Aorta (tissue), 5 donors: ENCODE results near the gene GIGYF2. TPM values are rescaled to one million over a fixed set of nuclear protein-coding genes. Genes with fewer than 3 reads are reported as not detected.

Experiments
- ATAC-seq: fragments of 200-7000 bp; cut with Tn5 transposase; one replicate; pipeline ENCODE4 v1.9.1; 2022; ENCODE audit warnings: moderate library complexity; ENCODE audit not compliant: low FRiP score
- DNase-seq, 2 donors: peaks; one replicate each; pipeline ENCODE4 v3.0.0-alpha.2; 2020
- H3K27ac ChIP-seq, 2 donors: one replicate each; pipeline ENCODE4 v1.5.1; 2013; ENCODE audit warnings: low read length in 2 of 2, mild to moderate bottlenecking in 2 of 2, moderate library complexity in 2 of 2, control low read depth in 1 of 2, inconsistent platforms in 1 of 2, low read depth in 1 of 2
- H3K27me3 ChIP-seq, 2 donors: one replicate each; pipeline ENCODE4 v1.6.1; 2013; ENCODE audit warnings: control low read depth in 1 of 2, low read length in 1 of 2, mild to moderate bottlenecking in 1 of 2, moderate library complexity in 1 of 2; ENCODE audit not compliant: insufficient read depth in 2 of 2, control insufficient read depth in 1 of 2
- H3K36me3 ChIP-seq, 2 donors: one replicate each; pipeline ENCODE4 v1.6.1; 2013; ENCODE audit warnings: control low read depth in 1 of 2, low read length in 1 of 2, mild to moderate bottlenecking in 1 of 2; ENCODE audit not compliant: insufficient read depth in 2 of 2, control insufficient read depth in 1 of 2
- H3K4me1 ChIP-seq, 2 donors: one replicate each; pipeline ENCODE4 v1.6.1; 2013; ENCODE audit warnings: low read length in 2 of 2, control low read depth in 1 of 2, mild to moderate bottlenecking in 1 of 2, moderate library complexity in 1 of 2; ENCODE audit not compliant: insufficient read depth in 2 of 2, control insufficient read depth in 1 of 2
- H3K4me3 ChIP-seq, 2 donors: one replicate each; pipeline ENCODE4 v1.5.1; 2013; ENCODE audit warnings: low read length in 2 of 2, control low read depth in 1 of 2, mild to moderate bottlenecking in 1 of 2
- H3K9me3 ChIP-seq: one replicate; pipeline ENCODE4 v1.6.1; 2013; ENCODE audit warnings: mild to moderate bottlenecking, low read length; ENCODE audit not compliant: control insufficient read depth
- WGBS, 2 donors: extraction: QIAGEN DNeasy Blood & Tissue Kit; methylation state at CpG; one replicate each; pipeline ENCODE4 v1.1.7; 2013; 5-methylcytosine and 5-hydroxymethylcytosine counted together
- intact Hi-C, 2 donors: fragments of 100-400 bp; cut with DNase I; formaldehyde crosslinking; loops; one replicate each; pipeline versions ENCODE4 v1.14.2 to v1.15.0; 2022
- polyA plus RNA-seq, 2 donors: library from polyadenylated mRNA; stranded (reverse); fragments of 200-250 nt; gene quantifications; one replicate each; pipeline ENCODE4 v1.2.3, GENCODE V29; 2013
- total RNA-seq, 2 donors: library from RNA; stranded (reverse); fragmentation: NEBNext Ultra II Directional; extraction: Animal tissue kit (Norgen Biotek cat#: 25700); gene quantifications; one replicate each; pipeline ENCODE4 v1.2.1, GENCODE V29; 2021
- donor health status: healthy with polysubstance abuse.
- donor health status: Bipolar disorder and iron deficiency.
- donor health status: DM: no; HTN: no; CAD: no.
- donor health status: DM: no; HTN: no; CAD: no.
- donor health status: DM: yes; HTN: yes; CAD: no.

Gene GIGYF2
- total and polyA plus RNA-seq, 4 donors: 13.3 to 100 (median 43.7) TPM

DNA sequence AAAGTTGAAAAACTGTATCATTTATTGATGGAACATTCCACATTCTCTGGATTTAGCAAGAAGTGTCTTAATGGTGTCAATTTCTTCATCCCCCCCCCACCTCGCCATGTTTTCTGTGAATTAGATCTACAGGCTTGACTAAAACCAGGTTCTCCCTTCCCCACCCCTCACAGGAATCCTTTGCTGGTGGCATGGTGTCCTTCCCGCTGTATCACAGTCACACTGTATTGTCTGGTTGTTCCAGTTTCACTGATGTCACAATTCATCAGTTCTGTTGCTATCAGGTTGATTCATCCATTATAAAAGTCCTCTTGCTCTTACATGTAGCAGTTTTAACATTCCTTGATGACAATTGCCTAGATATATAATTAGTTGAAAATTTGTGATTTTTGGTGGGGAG is 166.9 kb downstream of the GIGYF2 start:
- Histone ChIP-seq H3K4me3 (no peak overlapping the region), H3K27ac (no peak overlapping the region), H3K36me3 (no peaks in the 10 kb centered on the region), H3K9me3 (no peaks in the 10 kb centered on the region), H3K27me3 (no peaks in the 10 kb centered on the region), H3K4me1 (no peaks in the 10 kb centered on the region)
- 95 to 96% methylated on average over 2 of the region's 2 CpGs for WGBS, 2 donors
- DNase-seq (no peak), ATAC-seq (no peak)
- intact Hi-C loops: no loop called here

DNA sequence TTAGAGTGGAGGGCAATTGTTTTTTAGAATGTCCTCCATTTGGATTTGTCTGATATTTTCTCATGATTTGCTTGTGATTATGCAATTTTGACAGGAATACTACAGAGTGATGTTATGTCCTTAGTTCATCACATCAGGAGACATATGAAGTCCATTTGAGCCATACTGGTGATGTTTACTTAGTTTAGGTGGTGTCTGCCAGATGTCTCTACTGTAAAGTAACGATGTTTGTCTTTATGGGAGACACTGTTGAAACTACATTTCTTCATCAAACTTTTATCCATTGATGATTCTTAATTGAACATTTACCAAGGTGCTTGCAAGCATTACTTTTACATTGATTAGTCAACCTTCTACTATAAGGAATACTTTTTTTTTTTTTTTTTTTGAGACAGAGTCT is 168.0 kb downstream of the GIGYF2 start:
- no peaks in the 10 kb centered on the region for H3K27me3 ChIP-seq
- ATAC-seq (no peak), DNase-seq (no peak)
- no peaks in the 10 kb centered on the region for H3K4me1 ChIP-seq
- no peaks in the 10 kb centered on the region for H3K9me3 ChIP-seq
- no peaks in the 10 kb centered on the region for H3K36me3 ChIP-seq
- intact Hi-C loops: no loop called here
- no peak overlapping the region for H3K4me3 ChIP-seq
- 97 to 100% methylated on average over 1 of the region's 1 CpG for WGBS, 2 donors
- H3K27ac ChIP-seq: no peak overlapping the region

DNA sequence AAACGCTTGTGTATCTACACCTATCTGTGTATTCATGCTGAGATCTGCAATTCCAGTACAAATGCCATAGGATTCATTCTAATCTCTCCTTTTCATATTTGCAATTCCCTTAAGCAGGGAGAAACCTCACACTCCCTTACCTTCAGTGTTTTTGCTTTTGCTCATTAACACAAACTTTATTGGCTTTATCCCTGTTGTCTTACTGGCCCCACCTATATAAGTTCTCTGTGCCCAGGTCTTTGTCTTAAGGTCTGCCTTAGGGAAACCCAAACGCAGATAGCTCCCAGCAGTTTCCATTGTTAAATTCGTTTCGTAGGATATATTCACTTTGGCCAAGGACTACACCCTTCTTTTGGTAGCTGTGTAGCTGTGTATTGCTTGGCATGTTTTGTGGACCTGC is 169.0 kb downstream of the GIGYF2 start:
- 82 to 83% methylated on average over 4 of the region's 4 CpGs for WGBS, 2 donors
- Histone ChIP-seq H3K36me3 (no peaks in the 10 kb centered on the region), H3K4me3 (no peak overlapping the region), H3K27ac (no peak overlapping the region), H3K27me3 (no peaks in the 10 kb centered on the region), H3K4me1 (no peaks in the 10 kb centered on the region), H3K9me3 (no peaks in the 10 kb centered on the region)
- DNase-seq (no peak), ATAC-seq (no peak)
- intact Hi-C loops: no loop called here

DNA sequence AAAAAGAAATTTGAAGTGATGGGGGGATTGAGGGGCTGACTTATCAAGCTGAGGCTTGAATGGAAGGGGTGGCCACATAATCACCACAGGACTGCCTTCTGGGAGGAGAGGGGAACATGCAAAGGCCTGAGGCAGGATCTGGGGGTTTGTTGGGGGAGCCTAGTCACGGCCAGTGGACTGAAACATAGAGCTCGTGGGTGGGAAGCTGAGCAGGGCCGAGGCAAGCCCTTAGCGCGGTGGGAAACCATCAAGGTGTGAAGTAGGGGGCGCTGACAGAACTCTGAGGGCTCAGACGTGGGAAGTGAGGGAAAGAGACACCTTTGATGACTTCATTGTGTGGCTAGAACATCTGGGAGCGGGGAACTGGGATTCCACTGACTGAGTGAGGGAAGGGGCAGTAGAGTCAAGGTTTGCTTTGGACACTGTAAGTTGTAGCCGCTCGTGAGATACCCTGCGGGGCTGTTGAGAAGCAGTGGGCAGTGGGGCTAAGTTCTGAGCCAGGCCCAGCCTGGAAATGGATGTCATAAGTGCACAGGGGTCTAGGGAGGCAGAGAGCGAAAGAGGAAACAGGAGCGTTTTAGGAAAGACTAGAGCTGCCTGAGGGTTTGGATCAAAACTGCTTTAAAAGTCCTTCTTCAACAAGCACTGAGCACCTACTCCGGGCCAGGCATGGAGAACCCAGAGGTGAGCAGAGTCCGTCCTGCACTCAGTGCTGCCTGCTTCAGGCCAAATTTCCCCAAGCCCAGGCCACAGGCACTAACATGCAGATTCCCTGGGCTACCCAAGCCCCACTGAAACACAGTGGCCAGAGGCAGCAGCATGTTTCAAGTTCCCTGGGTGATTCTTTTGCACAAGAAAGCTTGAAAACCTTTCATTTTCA is 172.2 kb downstream of the GIGYF2 start:
- no peaks in the 10 kb centered on the region for H3K27me3 ChIP-seq
- H3K4me1 ChIP-seq: no peaks in the 10 kb centered on the region
- no peak overlapping the region for H3K4me3 ChIP-seq
- H3K27ac ChIP-seq: no peak overlapping the region
- H3K9me3 ChIP-seq: no peaks in the 10 kb centered on the region
- H3K36me3 ChIP-seq: no peaks in the 10 kb centered on the region
- no peak for DNase-seq
- ATAC-seq: no peak
- 71 to 72% methylated on average over 15 of the region's 15 CpGs for WGBS, 2 donors
- intact Hi-C loops: no loop called here

DNA sequence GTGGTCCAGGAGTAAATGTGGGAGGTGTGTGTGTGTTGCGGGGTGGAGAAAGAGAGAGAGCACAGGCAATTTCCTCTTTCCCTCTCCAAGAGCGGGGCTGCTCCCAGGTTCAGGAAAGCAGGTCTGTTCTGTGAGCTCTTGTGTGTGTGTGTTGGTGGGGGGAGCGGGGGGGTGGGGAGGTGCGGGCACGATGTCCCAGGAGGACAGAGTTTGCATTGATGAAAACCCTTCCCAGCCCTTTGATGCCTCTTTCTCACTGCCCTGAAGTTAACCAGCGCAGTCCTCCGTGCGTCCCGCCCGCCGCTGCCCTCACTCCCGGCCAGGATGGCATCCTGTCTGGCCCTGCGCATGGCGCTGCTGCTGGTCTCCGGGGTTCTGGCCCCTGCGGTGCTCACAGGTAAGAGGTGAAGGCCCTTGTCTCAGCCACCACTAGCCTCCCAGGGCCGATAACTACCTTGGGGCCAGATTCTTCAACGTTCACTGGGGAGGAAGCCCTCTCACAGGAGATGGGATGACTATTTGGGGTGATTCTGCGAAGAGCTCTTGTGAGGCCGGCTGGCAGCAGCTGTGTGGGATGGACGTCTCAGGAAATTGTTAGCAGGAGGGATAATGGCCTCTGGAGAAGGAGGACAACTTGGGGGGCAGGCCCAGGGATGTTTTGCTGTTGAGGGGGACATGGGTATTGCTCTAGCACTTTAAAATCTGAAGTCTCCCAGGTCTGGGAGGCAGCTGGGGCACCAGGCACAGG is 173.1 kb downstream of the GIGYF2 start, which contains the start of gene SNORC:
TSS of gene SNORC (plus strand) at position 247 of the 748 bp plus-strand sequence. CDS start at position 325, 78 bp downstream.
- H3K27me3 ChIP-seq: no peaks in the 10 kb centered on the region
- DNase-seq: no peak
- intact Hi-C loops: no loop called here
- ATAC-seq: no peak
- no peaks in the 10 kb centered on the region for H3K9me3 ChIP-seq
- no peak within 1 kb of the TSS for H3K27ac ChIP-seq
- H3K36me3 ChIP-seq: no peaks in the 10 kb centered on the region
- 89% methylated on average over 21 of the region's 21 CpGs for WGBS, 2 donors
- H3K4me1 ChIP-seq: no peaks in the 10 kb centered on the region
- no peak within 1 kb of the TSS for H3K4me3 ChIP-seq

DNA sequence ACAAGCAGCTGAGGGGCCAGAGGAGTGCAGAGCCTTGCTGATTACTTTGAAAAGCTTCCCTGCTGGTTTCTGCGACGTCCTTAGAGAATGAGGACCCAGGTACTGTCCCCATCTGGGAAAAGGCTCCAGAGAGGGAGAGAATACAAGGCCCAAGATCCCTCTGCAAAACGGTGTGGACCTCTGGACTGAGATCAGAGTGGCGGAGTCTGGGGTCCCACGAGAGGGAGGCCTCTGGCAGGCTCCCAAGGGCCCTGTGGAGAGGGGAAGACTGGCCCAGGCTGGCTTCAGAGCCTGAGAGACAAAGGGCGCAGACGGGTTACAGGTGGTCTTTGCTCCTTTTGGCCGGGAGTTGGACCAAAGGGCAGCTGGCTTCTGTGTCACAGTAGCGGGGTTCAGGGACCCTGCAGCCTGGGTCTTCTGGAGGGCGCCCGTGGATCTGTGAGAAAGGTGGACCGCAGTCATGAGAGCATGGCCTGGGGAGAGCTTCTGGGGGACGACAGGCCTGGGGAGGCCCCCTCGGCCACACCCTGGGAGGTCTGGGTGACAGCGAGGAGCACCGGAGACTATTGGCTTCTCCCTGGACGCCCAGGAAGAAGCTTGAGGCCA is 173.7 kb downstream of the GIGYF2 start:
- no peak for ATAC-seq
- no peak overlapping the region for H3K4me3 ChIP-seq
- 84 to 85% methylated on average over 17 of the region's 17 CpGs for WGBS, 2 donors
- no peaks in the 10 kb centered on the region for H3K36me3 ChIP-seq
- intact Hi-C loops: no loop called here
- no peak for DNase-seq
- H3K9me3 ChIP-seq: no peaks in the 10 kb centered on the region
- no peaks in the 10 kb centered on the region for H3K4me1 ChIP-seq
- no peak overlapping the region for H3K27ac ChIP-seq
- no peaks in the 10 kb centered on the region for H3K27me3 ChIP-seq

DNA sequence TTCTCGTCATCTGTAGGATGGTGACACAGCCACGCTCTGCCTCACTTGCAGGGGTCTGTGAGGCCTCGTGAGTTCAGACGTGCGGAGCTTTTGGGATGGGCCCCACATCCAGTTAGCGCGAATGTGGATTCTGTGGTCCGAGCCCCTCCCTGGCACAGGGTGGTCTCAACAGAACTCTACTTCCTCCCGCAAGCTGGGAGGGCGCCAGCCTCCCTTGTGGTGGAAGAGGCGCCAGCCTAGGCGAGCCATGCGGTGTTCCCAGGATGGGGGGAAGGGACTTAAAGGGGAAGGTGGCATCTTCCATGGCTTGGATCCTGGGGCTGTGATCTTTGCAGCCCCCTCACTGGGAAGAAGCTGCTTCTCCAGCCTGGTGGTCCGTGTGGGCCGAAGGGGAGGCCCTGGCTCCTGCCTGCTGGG is 174.3 kb downstream of the GIGYF2 start:
- 79 to 84% methylated on average over 15 of the region's 15 CpGs for WGBS, 2 donors
- H3K4me3 ChIP-seq: no peak overlapping the region
- intact Hi-C loops: no loop called here
- H3K36me3 ChIP-seq: no peaks in the 10 kb centered on the region
- no peaks in the 10 kb centered on the region for H3K27me3 ChIP-seq
- no peak for ATAC-seq
- no peak overlapping the region for H3K27ac ChIP-seq
- H3K9me3 ChIP-seq: no peaks in the 10 kb centered on the region
- H3K4me1 ChIP-seq: no peaks in the 10 kb centered on the region
- DNase-seq: no peak

DNA sequence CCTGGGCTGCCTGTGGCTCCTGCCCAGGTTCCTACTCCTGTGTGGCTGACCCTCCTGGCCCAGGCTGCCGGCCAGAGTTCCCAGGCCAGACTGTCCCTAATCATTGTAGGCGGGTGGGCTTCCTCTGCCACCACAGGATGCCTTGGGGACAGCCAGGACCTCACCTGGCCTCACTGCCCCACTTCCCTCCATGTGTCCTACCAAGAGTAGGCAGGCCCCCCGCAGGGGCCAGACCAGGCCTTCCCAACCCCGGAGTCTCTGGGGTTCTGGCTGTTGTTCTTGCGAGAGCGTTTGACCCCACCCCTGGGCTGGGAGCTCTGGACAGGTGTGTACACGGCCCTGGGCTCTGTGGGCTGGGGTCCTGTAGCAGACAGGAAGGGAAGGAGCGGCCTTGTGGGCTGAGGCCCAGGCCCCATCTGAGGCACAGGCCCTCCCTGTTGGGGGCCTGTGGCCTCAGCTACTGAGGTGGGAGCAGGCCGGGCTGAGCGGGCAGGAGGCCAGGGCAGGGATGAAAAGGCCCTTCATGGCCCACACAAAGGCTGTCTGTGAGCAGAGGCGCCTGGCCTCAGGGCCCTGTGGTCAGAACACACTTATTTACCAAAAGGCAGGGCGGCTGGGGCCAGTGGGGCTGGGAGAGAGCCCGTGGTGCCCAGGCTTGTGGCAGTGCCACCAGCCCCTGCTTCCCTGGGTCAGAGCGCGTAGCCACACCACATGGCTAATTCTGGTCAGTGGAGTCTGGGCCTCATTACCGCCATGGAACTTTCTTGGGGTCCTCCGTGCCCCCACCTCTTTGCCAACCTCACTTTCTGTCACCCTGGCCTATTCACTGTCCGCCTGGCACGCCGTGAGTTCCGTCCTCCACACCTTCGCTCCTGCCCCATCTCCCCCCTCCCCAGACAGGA is 175.0 kb downstream of the GIGYF2 start:
- ATAC-seq (no peak), DNase-seq (no peak)
- WGBS, 2 donors: 92 to 94% methylated on average over 22 of the region's 22 CpGs
- Histone ChIP-seq H3K9me3 (no peaks in the 10 kb centered on the region), H3K27me3 (no peaks in the 10 kb centered on the region), H3K27ac (no peak overlapping the region), H3K4me3 (no peak overlapping the region), H3K4me1 (no peaks in the 10 kb centered on the region), H3K36me3 (no peaks in the 10 kb centered on the region)
- intact Hi-C loops: no loop called here
